Smooth muscle cell (in vitro differentiated cells): ENCODE data around the gene ZEB1. TPM values are rescaled to one million over a fixed set of nuclear protein-coding genes. Genes with fewer than 3 reads are reported as not detected.

Experiments used
- DNase-seq: peaks from one replicate; lab custom pipeline; 2025; ENCODE audit not compliant: unreplicated experiment; lab: John Stamatoyannopoulos, UW
- H2AFZ ChIP-seq: fragments of 200-600 bp; sonication (generic); 2 replicates; pipeline ENCODE4 v1.6.0; 2016; ENCODE audit warnings: antibody characterized with exemption, low read depth, mild to moderate bottlenecking
- H3F3A ChIP-seq: fragments of 200-600 bp; sonication (generic); 2 replicates; pipeline ENCODE4 v1.6.0; 2017; ENCODE audit warnings: antibody characterized with exemption, low read depth
- H3K27ac ChIP-seq: fragments of 200-600 bp; sonication (generic); 2 replicates; pipeline ENCODE4 v1.5.1; 2016; ENCODE audit warnings: low read depth, mild to moderate bottlenecking
- H3K27me3 ChIP-seq: fragments of 200-600 bp; sonication (generic); 2 replicates; pipeline ENCODE4 v1.6.1; 2016; ENCODE audit warnings: low read depth, mild to moderate bottlenecking
- H3K36me3 ChIP-seq: fragments of 200-600 bp; sonication (generic); 2 replicates; pipeline ENCODE4 v1.5.1; 2016; ENCODE audit warnings: low read depth
- H3K4me1 ChIP-seq: fragments of 200-600 bp; sonication (generic); 2 replicates; pipeline ENCODE4 v1.5.1; 2016; ENCODE audit warnings: low read depth
- H3K4me2 ChIP-seq: fragments of 200-600 bp; sonication (generic); 2 replicates; pipeline ENCODE4 v1.6.0; 2016; ENCODE audit warnings: mild to moderate bottlenecking
- H3K4me3 ChIP-seq: fragments of 200-600 bp; sonication (generic); 2 replicates; pipeline ENCODE4 v1.5.1; 2016; ENCODE audit warnings: mild to moderate bottlenecking
- H3K79me2 ChIP-seq: fragments of 200-600 bp; sonication (generic); 2 replicates; pipeline ENCODE4 v1.6.0; 2016; ENCODE audit warnings: low read depth, mild to moderate bottlenecking
- H3K9ac ChIP-seq: fragments of 200-600 bp; sonication (generic); 2 replicates; pipeline ENCODE4 v1.6.0; 2016; ENCODE audit warnings: low read depth
- H3K9me3 ChIP-seq: fragments of 200-600 bp; sonication (generic); replicated peaks from 2 replicates; pipeline ENCODE4 v1.5.1; 2016; ENCODE audit warnings: low read depth
- H4K20me1 ChIP-seq: fragments of 200-600 bp; sonication (generic); 2 replicates; pipeline ENCODE4 v1.6.0; 2016; ENCODE audit warnings: low read depth
- CTCF ChIP-seq: fragments of 200-600 bp; sonication (generic); IDR thresholded peaks from 2 replicates; pipeline ENCODE4 v1.5.1; 2017; ENCODE audit warnings: borderline replicate concordance, mild to moderate bottlenecking, antibody characterized with exemption; ENCODE audit not compliant: insufficient read depth, poor library complexity, severe bottlenecking
- WGBS: methylation state at CpG from one replicate; pipeline ENCODE4 v1.1.7; 2016; ENCODE audit warnings: low lambda C conversion rate; 5-methylcytosine and 5-hydroxymethylcytosine counted together
- polyA plus RNA-seq: library from polyadenylated mRNA; unstranded; fragments of >200 nt; fragmentation: Nextera tagmentation; extraction: Ambion mirVana; gene quantifications from 2 replicates; pipeline ENCODE4 v1.2.1, GENCODE V29; 2016
- total RNA-seq: library from RNA; depleted of rRNA; stranded (reverse); fragments of >200 nt; gene quantifications from 2 replicates; pipeline ENCODE4 v1.2.3, GENCODE V29; 2014

The ZEB1 gene
- total and polyA plus RNA-seq, 2 experiments from 2014 or later: 7.9 to 15.7 TPM

DNA sequence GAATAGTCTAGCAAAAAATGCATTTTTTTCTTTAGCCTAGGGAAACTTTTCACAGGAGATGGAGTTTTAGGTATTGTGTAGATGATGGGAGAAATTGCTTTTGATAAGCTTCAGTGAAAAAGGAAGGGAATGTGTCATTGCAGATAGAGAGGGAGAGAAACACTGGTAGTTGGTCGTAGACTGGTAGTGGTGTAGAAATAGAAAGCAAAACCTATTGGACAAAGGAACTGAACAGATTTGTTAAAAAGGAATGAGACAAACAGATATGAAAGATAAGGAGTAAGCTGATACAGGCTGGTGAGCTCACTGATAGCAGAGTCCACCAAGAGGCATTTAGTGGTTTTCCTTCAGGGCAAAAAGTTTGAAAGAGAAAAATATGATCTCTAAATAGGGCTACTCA is 94.3 kb downstream of the ZEB1 start:
- no peaks in the 10 kb centered on the region for H3K4me1 ChIP-seq
- no peaks in the 10 kb centered on the region for H3F3A ChIP-seq
- no peak overlapping the region for H3K4me2 ChIP-seq
- 45% methylated on average over 1 of the region's 1 CpG for WGBS
- no peak for DNase-seq
- no peaks in the 10 kb centered on the region for H3K27me3 ChIP-seq
- no peaks in the 10 kb centered on the region for H3K36me3 ChIP-seq
- no peaks in the 10 kb centered on the region for H3K79me2 ChIP-seq
- H3K9me3 ChIP-seq: no peaks in the 10 kb centered on the region
- no peak overlapping the region for H3K4me3 ChIP-seq
- H4K20me1 ChIP-seq: peaks cover 7% of the 10 kb centered on the region
- no peak for TF ChIP-seq CTCF
- H3K9ac ChIP-seq: no peak overlapping the region
- H3K27ac ChIP-seq: no peak overlapping the region
- no peak overlapping the region for H2AFZ ChIP-seq

- Histone ChIP-seq H4K20me1 (peaks cover 12% of the 10 kb centered on the region), H3K9me3 (no peaks in the 10 kb centered on the region), H3K9ac (no peak overlapping the region), H3K4me2 (no peak overlapping the region), H3K27me3 (no peaks in the 10 kb centered on the region), H2AFZ (no peak overlapping the region), H3K27ac (no peak overlapping the region), H3K36me3 (no peaks in the 10 kb centered on the region), H3K4me3 (no peak overlapping the region), H3K4me1 (no peaks in the 10 kb centered on the region), H3K79me2 (no peaks in the 10 kb centered on the region), H3F3A (no peaks in the 10 kb centered on the region)
- no peak for TF ChIP-seq CTCF
- 98% methylated on average over 2 of the region's 2 CpGs for WGBS
- no peak for DNase-seq
Measured at GRCh38 chr10:31418481-31418880, 99.5 kb downstream of the ZEB1 start.

DNA sequence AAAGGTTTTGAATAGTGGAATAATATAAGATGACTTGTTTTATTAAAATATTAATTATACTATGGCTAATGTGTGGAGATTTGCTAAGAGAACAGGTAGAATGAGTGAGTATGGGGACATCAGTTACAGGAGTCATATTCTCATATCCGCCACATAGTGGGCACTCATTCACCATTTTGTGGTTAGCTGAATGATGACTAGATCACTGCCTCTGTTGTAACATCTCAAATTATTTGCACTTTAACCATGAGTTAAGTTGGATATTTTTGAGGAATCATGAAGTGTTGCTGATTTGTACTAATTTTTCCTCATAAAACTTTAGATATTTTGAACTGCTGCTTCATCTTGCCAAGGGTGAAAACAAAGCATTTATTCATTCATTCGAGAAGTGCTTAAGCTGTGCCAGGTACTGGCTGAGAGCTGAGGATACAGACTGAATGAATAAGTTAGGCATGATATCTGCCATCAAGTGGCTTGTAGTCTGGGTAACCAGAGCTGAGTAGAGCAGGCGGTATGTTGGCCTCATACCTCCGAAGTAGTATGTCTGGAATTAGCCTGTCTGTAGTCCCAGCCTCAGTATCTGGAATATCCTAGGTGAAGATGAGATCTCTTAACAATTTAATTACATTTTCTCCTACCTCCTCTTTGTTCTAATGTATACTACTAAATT is 100.5 kb downstream of the ZEB1 start:
- no peaks in the 10 kb centered on the region for H3K9me3 ChIP-seq
- no peak for DNase-seq
- H3K36me3 ChIP-seq: no peaks in the 10 kb centered on the region
- TF ChIP-seq CTCF: no peak
- peaks cover 12% of the 10 kb centered on the region for H4K20me1 ChIP-seq
- no peak overlapping the region for H3K4me3 ChIP-seq
- 82% methylated on average over 4 of the region's 4 CpGs for WGBS
- H3F3A ChIP-seq: no peaks in the 10 kb centered on the region
- H3K4me1 ChIP-seq: no peaks in the 10 kb centered on the region
- H3K27me3 ChIP-seq: no peaks in the 10 kb centered on the region
- no peak overlapping the region for H2AFZ ChIP-seq
- H3K79me2 ChIP-seq: no peaks in the 10 kb centered on the region
- H3K4me2 ChIP-seq: no peak overlapping the region
- H3K27ac ChIP-seq: no peak overlapping the region
- no peak overlapping the region for H3K9ac ChIP-seq

- Histone ChIP-seq H3K9me3 (no peaks in the 10 kb centered on the region), H3K4me2 (no peak overlapping the region), H3K9ac (no peak overlapping the region), H3K79me2 (no peaks in the 10 kb centered on the region), H2AFZ (no peak overlapping the region), H3K27ac (no peak overlapping the region), H3F3A (no peaks in the 10 kb centered on the region), H3K36me3 (no peaks in the 10 kb centered on the region), H3K27me3 (no peaks in the 10 kb centered on the region), H4K20me1 (peaks cover 12% of the 10 kb centered on the region), H3K4me3 (no peak overlapping the region), H3K4me1 (no peaks in the 10 kb centered on the region)
- no peak for TF ChIP-seq CTCF
- DNase-seq: no peak
- WGBS: 100% methylated on average over 1 of the region's 1 CpG
Measured at GRCh38 chr10:31421322-31421721, 102.3 kb downstream of the ZEB1 start.
